ENCODE results near the gene CARS1.

CARS1 gene

GRCh38 chr11:3092603-3093141 lies 35.4 kb upstream of the CARS1 start:
- TF ChIP-seq CTCF (conservative IDR thresholded peaks at IDR 0.05; ENCODE audit: low read depth, low read length): no peak
- H3K4me3 ChIP-seq (ENCODE audit: low read length): no peak overlapping the region
- DNase-seq (ENCODE audit: low read depth): no peak

- no peak overlapping the region for H3K4me3 ChIP-seq (ENCODE audit: low read length)
- TF ChIP-seq CTCF (conservative IDR thresholded peaks at IDR 0.05; ENCODE audit: low read depth, low read length): peak; percentile 98
- peak; percentile 25 for DNase-seq (ENCODE audit: low read depth)
Measured at GRCh38 chr11:3091846-3092602, 34.8 kb upstream of the CARS1 start.

GRCh38 chr11:3091081-3091845 lies 34.0 kb upstream of the CARS1 start:
- DNase-seq (ENCODE audit: low read depth): no peak
- no peak overlapping the region for H3K4me3 ChIP-seq (ENCODE audit: low read length)
- no peak for TF ChIP-seq CTCF (conservative IDR thresholded peaks at IDR 0.05; ENCODE audit: low read depth, low read length)

GRCh38 chr11:3090096-3090901 lies 33.1 kb upstream of the CARS1 start:
- no peak for DNase-seq (ENCODE audit: low read depth)
- TF ChIP-seq CTCF (conservative IDR thresholded peaks at IDR 0.05; ENCODE audit: low read depth, low read length): no peak
- no peak overlapping the region for H3K4me3 ChIP-seq (ENCODE audit: low read length)

GRCh38 chr11:3089236-3090061 lies 32.2 kb upstream of the CARS1 start:
- DNase-seq (ENCODE audit: low read depth): no peak
- H3K4me3 ChIP-seq (ENCODE audit: low read length): no peak overlapping the region
- TF ChIP-seq CTCF (conservative IDR thresholded peaks at IDR 0.05; ENCODE audit: low read depth, low read length): no peak

- no peak for DNase-seq (ENCODE audit: low read depth)
- no peak for TF ChIP-seq CTCF (conservative IDR thresholded peaks at IDR 0.05; ENCODE audit: low read depth, low read length)
- no peak overlapping the region for H3K4me3 ChIP-seq (ENCODE audit: low read length)
Measured at GRCh38 chr11:3088806-3089205, 31.6 kb upstream of the CARS1 start.

All from retinal pigment epithelial cell (primary cell).